OCI-LY1 (cell line): Measurements from ENCODE around the gene ZBTB48.

Source experiments
- EZH2 ChIP-seq: fragments of 200-600 bp; sonication (generic), shearing (Covaris generic); IDR thresholded peaks from 2 replicates; pipeline ENCODE4 v1.8.0; 2017; ENCODE audit warnings: borderline replicate concordance, mixed run types, mild to moderate bottlenecking, antibody characterized with exemption, low read length, moderate library complexity, mixed read lengths
- TF ChIP-seq, protein P1 (sequence below): fragments of 200-600 bp; sonication (generic), shearing (Covaris generic); IDR thresholded peaks from 2 replicates; pipeline ENCODE4 v1.5.1; 2017; ENCODE audit warnings: mild to moderate bottlenecking, antibody characterized with exemption, low read length, moderate library complexity, mixed read lengths

GRCh38 chr1:6554907-6555778 is 24.7 kb upstream of the ZBTB48 start, which contains the start of gene TAS1R1:
- TF ChIP-seq, protein P1, sequence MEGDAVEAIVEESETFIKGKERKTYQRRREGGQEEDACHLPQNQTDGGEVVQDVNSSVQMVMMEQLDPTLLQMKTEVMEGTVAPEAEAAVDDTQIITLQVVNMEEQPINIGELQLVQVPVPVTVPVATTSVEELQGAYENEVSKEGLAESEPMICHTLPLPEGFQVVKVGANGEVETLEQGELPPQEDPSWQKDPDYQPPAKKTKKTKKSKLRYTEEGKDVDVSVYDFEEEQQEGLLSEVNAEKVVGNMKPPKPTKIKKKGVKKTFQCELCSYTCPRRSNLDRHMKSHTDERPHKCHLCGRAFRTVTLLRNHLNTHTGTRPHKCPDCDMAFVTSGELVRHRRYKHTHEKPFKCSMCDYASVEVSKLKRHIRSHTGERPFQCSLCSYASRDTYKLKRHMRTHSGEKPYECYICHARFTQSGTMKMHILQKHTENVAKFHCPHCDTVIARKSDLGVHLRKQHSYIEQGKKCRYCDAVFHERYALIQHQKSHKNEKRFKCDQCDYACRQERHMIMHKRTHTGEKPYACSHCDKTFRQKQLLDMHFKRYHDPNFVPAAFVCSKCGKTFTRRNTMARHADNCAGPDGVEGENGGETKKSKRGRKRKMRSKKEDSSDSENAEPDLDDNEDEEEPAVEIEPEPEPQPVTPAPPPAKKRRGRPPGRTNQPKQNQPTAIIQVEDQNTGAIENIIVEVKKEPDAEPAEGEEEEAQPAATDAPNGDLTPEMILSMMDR, result no peak
- no peak for TF ChIP-seq EZH2
